K562 (cell line): ENCODE results near the gene ZNF277. TPM values are rescaled to one million over a fixed set of nuclear protein-coding genes. Genes with fewer than 3 reads are reported as not detected.

Source experiments
- ARID1B ChIP-seq: fragments of 450-650 bp; IDR thresholded peaks from 2 replicates; pipeline ENCODE4 v1.6.1; 2016; ENCODE audit warnings: antibody characterized with exemption, mild to moderate bottlenecking, inconsistent platforms
- FIP1L1 ChIP-seq: fragments of 200-400 bp; formaldehyde crosslinking; IDR thresholded peaks from 2 replicates; pipeline ENCODE4 v1.6.1; 2018; ENCODE audit warnings: mild to moderate bottlenecking, low read depth, low read length; ENCODE audit not compliant: poor library complexity, severe bottlenecking
- MTA2 ChIP-seq: fragments of 450-650 bp; IDR thresholded peaks from 2 replicates; pipeline ENCODE4 v1.6.1; 2016; ENCODE audit warnings: low read depth
- NCOR1 ChIP-seq: fragments of 450-650 bp; IDR thresholded peaks from 2 replicates; pipeline ENCODE4 v1.6.1; 2016; ENCODE audit warnings: mild to moderate bottlenecking, moderate library complexity
- PML ChIP-seq: IDR thresholded peaks from 2 replicates; pipeline ENCODE4 v1.6.1; 2012; ENCODE audit warnings: low read length, inconsistent platforms
- TAF7 ChIP-seq: fragments of 450-650 bp; IDR thresholded peaks from 2 replicates; pipeline ENCODE4 v1.6.1; 2016; ENCODE audit warnings: missing genetic modification characterization, missing compliant biosample characterization
- TCF3 ChIP-seq: sonication (generic); formaldehyde crosslinking; IDR thresholded peaks from 2 replicates; pipeline ENCODE4 v1.4.0; 2020; ENCODE audit warnings: mild to moderate bottlenecking, missing genetic modification reagents
- polyA plus RNA-seq, 8 experiments: library from polyadenylated mRNA; depleted of rRNA in 4 of 8; stranded (reverse) in 5 of 8; unstranded in 3 of 8; fragments of >200 nt; fragmentation: Nextera tagmentation in 2 of 8; fragmentation: Illumina TruSeq in 1 of 8; extraction: Ambion mirVana in 2 of 8; extraction: Trizol in 1 of 8; gene quantifications; 2 replicates each; pipeline versions ENCODE4 v1.2.1 to v1.2.3, GENCODE V29; 2011 to 2014; ENCODE audit warnings: inconsistent platforms in 1 of 8, missing spikeins in 1 of 8
- total RNA-seq, 7 experiments: library from RNA; depleted of rRNA in 6 of 7; stranded (reverse); fragments of >200 nt in 6 of 7; fragmentation: Illumina TruSeq in 2 of 7; extraction: Trizol in 2 of 7; gene quantifications; 2 replicates each; pipeline versions ENCODE4 v1.2.1 to v1.2.3, GENCODE V29; 2011 to 2021; ENCODE audit warnings: low replicate concordance in 1 of 7
- TF ChIP-seq, protein P1 (sequence below): fragments of 450-650 bp; IDR thresholded peaks from 2 replicates; pipeline ENCODE4 v1.6.1; 2018; ENCODE audit warnings: mild to moderate bottlenecking, low read depth; ENCODE audit not compliant: partially characterized antibody
- TF ChIP-seq, protein P2 (sequence below): sonication (generic); formaldehyde crosslinking; IDR thresholded peaks from 2 replicates; pipeline ENCODE4 v1.9.0; 2022; ENCODE audit warnings: mild to moderate bottlenecking, missing genetic modification reagents
- TF ChIP-seq, protein P3 (sequence below): sonication (generic); IDR thresholded peaks from 2 replicates; pipeline ENCODE4 v1.6.1; 2016
- TF ChIP-seq, protein P4 (sequence below): fragments of 200-600 bp; sonication (generic); IDR thresholded peaks from one replicate; pipeline ENCODE4 v1.6.1; 2012; ENCODE audit warnings: mild to moderate bottlenecking, low read depth, low read length, inconsistent platforms

Gene ZNF277
- total and polyA plus RNA-seq, 9 of the 15 experiments (the other 6 are each of a cell fraction or from before 2014, with no cell fraction given), result 18.8 to 33.5 (median 27.7) TPM

DNA sequence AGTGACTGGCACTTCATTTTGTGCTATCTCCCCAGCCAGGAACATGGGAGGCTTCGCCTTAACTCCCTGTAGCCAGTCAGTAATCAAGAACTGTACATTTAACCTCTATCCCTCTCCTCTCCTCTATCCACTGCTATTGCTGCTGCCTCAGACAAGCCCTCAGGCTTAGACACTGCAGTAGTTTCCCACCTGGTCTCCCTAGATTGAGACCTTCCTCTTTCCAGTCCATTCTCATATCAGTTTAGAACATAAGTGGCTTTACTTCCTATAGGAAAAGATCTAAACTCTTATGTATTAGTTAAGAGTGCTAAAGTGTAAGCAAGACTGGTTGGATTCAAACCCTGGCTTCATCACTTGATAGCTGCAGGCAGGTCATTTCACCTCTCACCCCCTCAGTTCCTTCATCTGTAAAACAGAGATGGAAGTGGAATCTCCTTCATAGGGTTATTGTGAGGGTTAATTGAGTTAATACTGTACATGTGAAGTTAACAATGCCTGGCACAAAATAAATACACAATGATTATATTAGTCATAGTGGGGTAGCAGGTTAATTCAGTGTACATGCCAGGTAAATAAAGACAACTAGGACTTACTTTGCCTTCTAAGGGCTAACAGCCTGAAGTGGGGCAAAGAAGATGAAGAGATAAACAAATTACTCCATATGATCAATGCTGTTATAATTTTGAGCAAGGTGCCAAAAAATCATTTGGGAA is 76.1 kb downstream of the ZNF277 start (continued):
- TF ChIP-seq, protein P1, sequence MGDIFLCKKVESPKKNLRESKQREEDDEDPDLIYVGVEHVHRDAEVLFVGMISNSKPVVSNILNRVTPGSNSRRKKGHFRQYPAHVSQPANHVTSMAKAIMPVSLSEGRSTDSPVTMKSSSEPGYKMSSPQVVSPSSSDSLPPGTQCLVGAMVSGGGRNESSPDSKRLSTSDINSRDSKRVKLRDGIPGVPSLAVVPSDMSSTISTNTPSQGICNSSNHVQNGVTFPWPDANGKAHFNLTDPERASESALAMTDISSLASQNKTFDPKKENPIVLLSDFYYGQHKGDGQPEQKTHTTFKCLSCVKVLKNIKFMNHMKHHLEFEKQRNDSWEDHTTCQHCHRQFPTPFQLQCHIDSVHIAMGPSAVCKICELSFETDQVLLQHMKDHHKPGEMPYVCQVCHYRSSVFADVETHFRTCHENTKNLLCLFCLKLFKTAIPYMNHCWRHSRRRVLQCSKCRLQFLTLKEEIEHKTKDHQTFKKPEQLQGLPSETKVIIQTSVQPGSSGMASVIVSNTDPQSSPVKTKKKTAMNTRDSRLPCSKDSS, result no peak
- TF ChIP-seq TCF3 (CRISPR knock-in tag) (peak; percentile 85), MTA2 (peak; percentile 37; the same call in 1 of the 2 replicates), PML (0 out of 2 replicates have a peak, but pooled peaks have one; percentile 24), FIP1L1 (no peak), ARID1B (peak; percentile 64), NCOR1 (peak; percentile 54), TAF7 (tag) (no peak)
- TF ChIP-seq, protein P2, sequence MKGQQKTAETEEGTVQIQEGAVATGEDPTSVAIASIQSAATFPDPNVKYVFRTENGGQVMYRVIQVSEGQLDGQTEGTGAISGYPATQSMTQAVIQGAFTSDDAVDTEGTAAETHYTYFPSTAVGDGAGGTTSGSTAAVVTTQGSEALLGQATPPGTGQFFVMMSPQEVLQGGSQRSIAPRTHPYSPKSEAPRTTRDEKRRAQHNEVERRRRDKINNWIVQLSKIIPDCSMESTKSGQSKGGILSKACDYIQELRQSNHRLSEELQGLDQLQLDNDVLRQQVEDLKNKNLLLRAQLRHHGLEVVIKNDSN (CRISPR knock-in tag), result no peak
- TF ChIP-seq, protein P3, sequence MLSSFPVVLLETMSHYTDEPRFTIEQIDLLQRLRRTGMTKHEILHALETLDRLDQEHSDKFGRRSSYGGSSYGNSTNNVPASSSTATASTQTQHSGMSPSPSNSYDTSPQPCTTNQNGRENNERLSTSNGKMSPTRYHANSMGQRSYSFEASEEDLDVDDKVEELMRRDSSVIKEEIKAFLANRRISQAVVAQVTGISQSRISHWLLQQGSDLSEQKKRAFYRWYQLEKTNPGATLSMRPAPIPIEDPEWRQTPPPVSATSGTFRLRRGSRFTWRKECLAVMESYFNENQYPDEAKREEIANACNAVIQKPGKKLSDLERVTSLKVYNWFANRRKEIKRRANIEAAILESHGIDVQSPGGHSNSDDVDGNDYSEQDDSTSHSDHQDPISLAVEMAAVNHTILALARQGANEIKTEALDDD, result peak; percentile 67
- TF ChIP-seq, protein P4, sequence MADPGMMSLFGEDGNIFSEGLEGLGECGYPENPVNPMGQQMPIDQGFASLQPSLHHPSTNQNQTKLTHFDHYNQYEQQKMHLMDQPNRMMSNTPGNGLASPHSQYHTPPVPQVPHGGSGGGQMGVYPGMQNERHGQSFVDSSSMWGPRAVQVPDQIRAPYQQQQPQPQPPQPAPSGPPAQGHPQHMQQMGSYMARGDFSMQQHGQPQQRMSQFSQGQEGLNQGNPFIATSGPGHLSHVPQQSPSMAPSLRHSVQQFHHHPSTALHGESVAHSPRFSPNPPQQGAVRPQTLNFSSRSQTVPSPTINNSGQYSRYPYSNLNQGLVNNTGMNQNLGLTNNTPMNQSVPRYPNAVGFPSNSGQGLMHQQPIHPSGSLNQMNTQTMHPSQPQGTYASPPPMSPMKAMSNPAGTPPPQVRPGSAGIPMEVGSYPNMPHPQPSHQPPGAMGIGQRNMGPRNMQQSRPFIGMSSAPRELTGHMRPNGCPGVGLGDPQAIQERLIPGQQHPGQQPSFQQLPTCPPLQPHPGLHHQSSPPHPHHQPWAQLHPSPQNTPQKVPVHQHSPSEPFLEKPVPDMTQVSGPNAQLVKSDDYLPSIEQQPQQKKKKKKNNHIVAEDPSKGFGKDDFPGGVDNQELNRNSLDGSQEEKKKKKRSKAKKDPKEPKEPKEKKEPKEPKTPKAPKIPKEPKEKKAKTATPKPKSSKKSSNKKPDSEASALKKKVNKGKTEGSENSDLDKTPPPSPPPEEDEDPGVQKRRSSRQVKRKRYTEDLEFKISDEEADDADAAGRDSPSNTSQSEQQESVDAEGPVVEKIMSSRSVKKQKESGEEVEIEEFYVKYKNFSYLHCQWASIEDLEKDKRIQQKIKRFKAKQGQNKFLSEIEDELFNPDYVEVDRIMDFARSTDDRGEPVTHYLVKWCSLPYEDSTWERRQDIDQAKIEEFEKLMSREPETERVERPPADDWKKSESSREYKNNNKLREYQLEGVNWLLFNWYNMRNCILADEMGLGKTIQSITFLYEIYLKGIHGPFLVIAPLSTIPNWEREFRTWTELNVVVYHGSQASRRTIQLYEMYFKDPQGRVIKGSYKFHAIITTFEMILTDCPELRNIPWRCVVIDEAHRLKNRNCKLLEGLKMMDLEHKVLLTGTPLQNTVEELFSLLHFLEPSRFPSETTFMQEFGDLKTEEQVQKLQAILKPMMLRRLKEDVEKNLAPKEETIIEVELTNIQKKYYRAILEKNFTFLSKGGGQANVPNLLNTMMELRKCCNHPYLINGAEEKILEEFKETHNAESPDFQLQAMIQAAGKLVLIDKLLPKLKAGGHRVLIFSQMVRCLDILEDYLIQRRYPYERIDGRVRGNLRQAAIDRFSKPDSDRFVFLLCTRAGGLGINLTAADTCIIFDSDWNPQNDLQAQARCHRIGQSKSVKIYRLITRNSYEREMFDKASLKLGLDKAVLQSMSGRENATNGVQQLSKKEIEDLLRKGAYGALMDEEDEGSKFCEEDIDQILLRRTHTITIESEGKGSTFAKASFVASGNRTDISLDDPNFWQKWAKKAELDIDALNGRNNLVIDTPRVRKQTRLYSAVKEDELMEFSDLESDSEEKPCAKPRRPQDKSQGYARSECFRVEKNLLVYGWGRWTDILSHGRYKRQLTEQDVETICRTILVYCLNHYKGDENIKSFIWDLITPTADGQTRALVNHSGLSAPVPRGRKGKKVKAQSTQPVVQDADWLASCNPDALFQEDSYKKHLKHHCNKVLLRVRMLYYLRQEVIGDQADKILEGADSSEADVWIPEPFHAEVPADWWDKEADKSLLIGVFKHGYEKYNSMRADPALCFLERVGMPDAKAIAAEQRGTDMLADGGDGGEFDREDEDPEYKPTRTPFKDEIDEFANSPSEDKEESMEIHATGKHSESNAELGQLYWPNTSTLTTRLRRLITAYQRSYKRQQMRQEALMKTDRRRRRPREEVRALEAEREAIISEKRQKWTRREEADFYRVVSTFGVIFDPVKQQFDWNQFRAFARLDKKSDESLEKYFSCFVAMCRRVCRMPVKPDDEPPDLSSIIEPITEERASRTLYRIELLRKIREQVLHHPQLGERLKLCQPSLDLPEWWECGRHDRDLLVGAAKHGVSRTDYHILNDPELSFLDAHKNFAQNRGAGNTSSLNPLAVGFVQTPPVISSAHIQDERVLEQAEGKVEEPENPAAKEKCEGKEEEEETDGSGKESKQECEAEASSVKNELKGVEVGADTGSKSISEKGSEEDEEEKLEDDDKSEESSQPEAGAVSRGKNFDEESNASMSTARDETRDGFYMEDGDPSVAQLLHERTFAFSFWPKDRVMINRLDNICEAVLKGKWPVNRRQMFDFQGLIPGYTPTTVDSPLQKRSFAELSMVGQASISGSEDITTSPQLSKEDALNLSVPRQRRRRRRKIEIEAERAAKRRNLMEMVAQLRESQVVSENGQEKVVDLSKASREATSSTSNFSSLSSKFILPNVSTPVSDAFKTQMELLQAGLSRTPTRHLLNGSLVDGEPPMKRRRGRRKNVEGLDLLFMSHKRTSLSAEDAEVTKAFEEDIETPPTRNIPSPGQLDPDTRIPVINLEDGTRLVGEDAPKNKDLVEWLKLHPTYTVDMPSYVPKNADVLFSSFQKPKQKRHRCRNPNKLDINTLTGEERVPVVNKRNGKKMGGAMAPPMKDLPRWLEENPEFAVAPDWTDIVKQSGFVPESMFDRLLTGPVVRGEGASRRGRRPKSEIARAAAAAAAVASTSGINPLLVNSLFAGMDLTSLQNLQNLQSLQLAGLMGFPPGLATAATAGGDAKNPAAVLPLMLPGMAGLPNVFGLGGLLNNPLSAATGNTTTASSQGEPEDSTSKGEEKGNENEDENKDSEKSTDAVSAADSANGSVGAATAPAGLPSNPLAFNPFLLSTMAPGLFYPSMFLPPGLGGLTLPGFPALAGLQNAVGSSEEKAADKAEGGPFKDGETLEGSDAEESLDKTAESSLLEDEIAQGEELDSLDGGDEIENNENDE, result no peak
